Measurements from ENCODE around the gene TRIM37.

Gene TRIM37

DNA sequence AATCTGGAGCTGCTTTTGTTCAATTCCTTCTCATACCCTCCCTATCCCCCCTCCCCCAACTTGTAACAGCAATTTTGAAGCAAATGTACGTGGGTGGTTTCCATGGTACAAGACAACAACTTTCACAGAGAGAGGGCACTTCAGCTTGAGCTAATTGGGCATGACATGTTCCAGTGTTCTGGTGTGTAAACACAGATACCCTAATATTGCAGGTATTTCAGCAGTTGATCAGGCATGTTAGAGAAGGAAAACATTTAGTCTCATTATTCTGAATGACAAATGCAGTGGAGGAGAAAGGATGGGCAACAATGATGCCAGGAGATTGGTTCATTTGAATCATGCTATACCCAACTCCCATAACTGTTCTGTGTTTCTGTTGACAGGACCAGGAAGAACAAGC is 137.5 kb downstream of the TRIM37 start:
- no peak overlapping the region for H3K9ac ChIP-seq (ENCODE audit: low read length)
- no peak for TF ChIP-seq CTCF (IDR thresholded peaks at IDR 0.05; ENCODE audit: insufficient read depth, low read length, poor library complexity, severe bottlenecking)
- TF ChIP-seq EZH2phosphoT487 (conservative IDR thresholded peaks at IDR 0.05; ENCODE audit: low read length), result no peak
- no peak overlapping the region for H2AFZ ChIP-seq (ENCODE audit: low read depth, low read length, severe bottlenecking)
- no peaks in the 10 kb centered on the region for H3K79me2 ChIP-seq (ENCODE audit: insufficient read depth, low read length)
- H3K4me2 ChIP-seq (ENCODE audit: low read depth, low read length, poor library complexity, severe bottlenecking), result no peak overlapping the region
- no peaks in the 10 kb centered on the region for H3K36me3 ChIP-seq (ENCODE audit: low read length)
- no peaks in the 10 kb centered on the region for H3F3A ChIP-seq (ENCODE audit: insufficient read depth)
- no peak overlapping the region for H3K4me3 ChIP-seq (ENCODE audit: insufficient read depth, low read length, poor library complexity, severe bottlenecking)
- H3K9me2 ChIP-seq (replicated peaks; ENCODE audit: insufficient read depth, low read length), result no peaks in the 10 kb centered on the region
- H4K20me1 ChIP-seq (ENCODE audit: low read depth, low read length), result no peaks in the 10 kb centered on the region
- no peaks in the 10 kb centered on the region for H3K9me3 ChIP-seq (ENCODE audit: insufficient read depth, low read length)
- no peak overlapping the region for H3K27ac ChIP-seq (ENCODE audit: low read depth, low read length)
- H3K27me3 ChIP-seq (ENCODE audit: low read length), result no peaks in the 10 kb centered on the region

- H3K4me2 ChIP-seq (ENCODE audit: low read depth, low read length, poor library complexity, severe bottlenecking), result no peak overlapping the region
Observed at GRCh38 chr17:58968426-58969061, 138.1 kb downstream of the TRIM37 start.

DNA sequence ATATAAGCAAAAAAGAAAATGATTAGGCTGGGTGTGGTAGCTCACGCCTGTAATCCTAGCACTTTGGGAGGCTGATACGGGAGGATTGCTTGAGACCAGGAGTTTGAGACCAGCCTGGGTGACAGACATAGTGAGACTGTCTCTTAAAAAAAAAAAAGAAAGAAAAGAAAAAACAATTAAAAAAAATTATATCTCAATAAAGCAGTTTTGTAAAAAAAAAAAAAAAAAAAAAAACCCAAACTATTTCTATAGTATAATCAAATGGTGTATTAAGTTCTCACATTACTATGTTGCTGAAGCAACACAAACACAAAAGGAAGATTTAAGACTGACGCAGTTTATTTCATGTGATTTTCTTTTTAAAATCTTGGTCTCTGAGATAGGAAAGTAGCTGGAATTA is 140.5 kb downstream of the TRIM37 start:
- Histone ChIP-seq H3K4me2 (ENCODE audit: low read depth, low read length, poor library complexity, severe bottlenecking) (no peak overlapping the region), H3F3A (ENCODE audit: insufficient read depth) (no peaks in the 10 kb centered on the region), H4K20me1 (ENCODE audit: low read depth, low read length) (no peaks in the 10 kb centered on the region), H3K9ac (ENCODE audit: low read length) (no peak overlapping the region), H3K36me3 (ENCODE audit: low read length) (no peaks in the 10 kb centered on the region), H3K27ac (ENCODE audit: low read depth, low read length) (no peak overlapping the region), H2AFZ (ENCODE audit: low read depth, low read length, severe bottlenecking) (no peak overlapping the region), H3K4me3 (ENCODE audit: insufficient read depth, low read length, poor library complexity, severe bottlenecking) (no peak overlapping the region), H3K27me3 (ENCODE audit: low read length) (no peaks in the 10 kb centered on the region), H3K9me2 (replicated peaks; ENCODE audit: insufficient read depth, low read length) (no peaks in the 10 kb centered on the region), H3K79me2 (ENCODE audit: insufficient read depth, low read length) (no peaks in the 10 kb centered on the region), H3K9me3 (ENCODE audit: insufficient read depth, low read length) (no peaks in the 10 kb centered on the region)
- TF ChIP-seq CTCF (IDR thresholded peaks at IDR 0.05; ENCODE audit: insufficient read depth, low read length, poor library complexity, severe bottlenecking) (no peak), EZH2phosphoT487 (conservative IDR thresholded peaks at IDR 0.05; ENCODE audit: low read length) (no peak)

More at GRCh38 chr17:58968426-58969061, 138.1 kb downstream of the TRIM37 start:
- H3K36me3 ChIP-seq (ENCODE audit: low read length), result no peaks in the 10 kb centered on the region
- H3K9me3 ChIP-seq (ENCODE audit: insufficient read depth, low read length), result no peaks in the 10 kb centered on the region
- no peak overlapping the region for H3K4me3 ChIP-seq (ENCODE audit: insufficient read depth, low read length, poor library complexity, severe bottlenecking)
- H3K9me2 ChIP-seq (replicated peaks; ENCODE audit: insufficient read depth, low read length), result no peaks in the 10 kb centered on the region
- H2AFZ ChIP-seq (ENCODE audit: low read depth, low read length, severe bottlenecking), result no peak overlapping the region
- TF ChIP-seq CTCF (IDR thresholded peaks at IDR 0.05; ENCODE audit: insufficient read depth, low read length, poor library complexity, severe bottlenecking) (no peak), EZH2phosphoT487 (conservative IDR thresholded peaks at IDR 0.05; ENCODE audit: low read length) (no peak)
- H3K27me3 ChIP-seq (ENCODE audit: low read length), result no peaks in the 10 kb centered on the region
- no peaks in the 10 kb centered on the region for H3K79me2 ChIP-seq (ENCODE audit: insufficient read depth, low read length)
- H3K9ac ChIP-seq (ENCODE audit: low read length), result no peak overlapping the region
- no peak overlapping the region for H3K27ac ChIP-seq (ENCODE audit: low read depth, low read length)
- no peaks in the 10 kb centered on the region for H3F3A ChIP-seq (ENCODE audit: insufficient read depth)
- H4K20me1 ChIP-seq (ENCODE audit: low read depth, low read length), result no peaks in the 10 kb centered on the region

Data from SU-DHL-6 (cell line).